Astrocyte of the spinal cord (primary cell): ENCODE data around the gene SF3A1.

Source experiments
- DNase-seq: peaks from one replicate; pipeline ENCODE4 v3.0.0; 2011; ENCODE audit warnings: low read depth, low spot score
- H3K4me3 ChIP-seq: 2 replicates; pipeline ENCODE4 v1.5.1; 2011; ENCODE audit warnings: low read depth, mild to moderate bottlenecking, low read length, moderate library complexity
- CTCF ChIP-seq: IDR thresholded peaks from 2 replicates; pipeline ENCODE4 v1.5.1; 2012; ENCODE audit warnings: low read depth, mild to moderate bottlenecking, low read length, inconsistent platforms
- in situ Hi-C: cut with HindIII; loops from 2 replicates; pipeline ENCODE4 v1.10.0; 2017; ENCODE audit warnings: low sequenced_read_pairs

SF3A1 gene

GRCh38 chr22:30305906-30306626 is 50.6 kb downstream of the SF3A1 start:
- H3K4me3 ChIP-seq: no peak overlapping the region
- in situ Hi-C loops: no loop called here
- DNase-seq: no peak
- TF ChIP-seq CTCF: no peak

GRCh38 chr22:30305519-30305905 is 51.2 kb downstream of the SF3A1 start:
- H3K4me3 ChIP-seq: no peak overlapping the region
- TF ChIP-seq CTCF: no peak
- no peak for DNase-seq
- in situ Hi-C loops: no loop called here

- H3K4me3 ChIP-seq: no peak overlapping the region
- no peak for TF ChIP-seq CTCF
- in situ Hi-C loops: no loop called here
- no peak for DNase-seq
Measured at GRCh38 chr22:30304495-30305244, 52.0 kb downstream of the SF3A1 start.

- TF ChIP-seq CTCF: no peak
- H3K4me3 ChIP-seq: no peak overlapping the region
- in situ Hi-C loops: no loop called here
- no peak for DNase-seq
Measured at GRCh38 chr22:30302810-30303138, 53.9 kb downstream of the SF3A1 start.

- in situ Hi-C loops: no loop called here
- no peak for TF ChIP-seq CTCF
- DNase-seq: peak; percentile 75
- H3K4me3 ChIP-seq: no peak overlapping the region
Measured at GRCh38 chr22:30301995-30302809, 54.5 kb downstream of the SF3A1 start.

GRCh38 chr22:30299322-30299721 is 57.4 kb downstream of the SF3A1 start:
- in situ Hi-C loops: no loop called here
- H3K4me3 ChIP-seq: no peak overlapping the region
- no peak for DNase-seq
- no peak for TF ChIP-seq CTCF
